GM18873 (cell line): ENCODE results near the gene ARMC7.

Source experiments
- ATAC-seq: cut with Tn5 transposase; IDR thresholded peaks from one replicate; pipeline ENCODE4 v1.9.1; 2021; ENCODE audit warnings: mild to moderate bottlenecking, moderate library complexity, moderate number of reproducible peaks; ENCODE audit not compliant: unreplicated experiment, low FRiP score

Gene ARMC7

GRCh38 chr17:75098861-75099260 is 10.9 kb upstream of the ARMC7 start:
- ATAC-seq = no peak

- no peak for ATAC-seq
These were observed 9.7 kb upstream of the ARMC7 start for GRCh38 chr17:75099881-75100595.

- ATAC-seq = no peak
These were observed 7.4 kb upstream of the ARMC7 start for GRCh38 chr17:75102385-75102821.

GRCh38 chr17:75103601-75104554 is 5.9 kb upstream of the ARMC7 start:
- ATAC-seq = no peak

GRCh38 chr17:75105126-75106080 is 4.4 kb upstream of the ARMC7 start:
- no peak for ATAC-seq

GRCh38 chr17:75108193-75108592 is 1.6 kb upstream of the ARMC7 start:
- no peak for ATAC-seq

- no peak for ATAC-seq
These were observed 743 bp upstream of the ARMC7 start for GRCh38 chr17:75109046-75109406.

GRCh38 chr17:75110234-75110937 is 617 bp downstream of the ARMC7 start:
- ATAC-seq = no peak

GRCh38 chr17:75111777-75112335 is 2.1 kb downstream of the ARMC7 start:
- no peak for ATAC-seq

GRCh38 chr17:75113798-75114551 is 4.2 kb downstream of the ARMC7 start:
- ATAC-seq = no peak

GRCh38 chr17:75114552-75115314 is 5.0 kb downstream of the ARMC7 start:
- ATAC-seq = no peak

GRCh38 chr17:75115555-75115954 is 5.8 kb downstream of the ARMC7 start:
- ATAC-seq = no peak

GRCh38 chr17:75116737-75117136 is 7.0 kb downstream of the ARMC7 start:
- no peak for ATAC-seq

- ATAC-seq = no peak
These were observed 8.5 kb downstream of the ARMC7 start for GRCh38 chr17:75118307-75118706.

- no peak for ATAC-seq
These were observed 14.5 kb downstream of the ARMC7 start for GRCh38 chr17:75124041-75124818.

GRCh38 chr17:75124819-75125162 is 15.0 kb downstream of the ARMC7 start:
- no peak for ATAC-seq

- ATAC-seq = no peak
These were observed 16.2 kb downstream of the ARMC7 start for GRCh38 chr17:75125984-75126383.
